ENCODE data around the gene TLR6. TPM values are rescaled to one million over a fixed set of nuclear protein-coding genes. Genes with fewer than 3 reads are reported as not detected.
A peak's percentile ranks its signal among the peaks of the same experiment; 100 is the strongest.

The TLR6 gene
- total and polyA plus RNA-seq, 10 of the 15 experiments (the other 5 are each of a cell fraction or from before 2014, with no cell fraction given), result 1.1 to 49.4 (median 12.5) TPM

- no peak for TF ChIP-seq POLR2AphosphoS2 (IDR thresholded peaks at IDR 0.05; ENCODE audit: low read depth, low read length)
- TF ChIP-seq TBL1XR1 (IDR thresholded peaks at IDR 0.05; ENCODE audit: low read depth, low read length), result no peak
- no peak for TF ChIP-seq SREBF1 (IDR thresholded peaks at IDR 0.05; ENCODE audit: low read length)
- TF ChIP-seq POU2F2 (IDR thresholded peaks at IDR 0.05; ENCODE audit: borderline replicate concordance, low read depth, low read length), result no peak
- TF ChIP-seq SPI1 (IDR thresholded peaks at IDR 0.05; ENCODE audit: borderline replicate concordance, insufficient read depth, low read depth, low read length), result no peak
- TF ChIP-seq WRNIP1 (IDR thresholded peaks at IDR 0.05; ENCODE audit: borderline replicate concordance, low read depth, low read length), result no peak
- TF ChIP-seq SUPT20H (IDR thresholded peaks at IDR 0.05; ENCODE audit: borderline replicate concordance, control insufficient read depth, low read depth, low read length), result no peak
- peak; percentile 67; the same call in 1 of the 2 replicates for TF ChIP-seq EED (IDR thresholded peaks at IDR 0.05; ENCODE audit: low read depth)
- TF ChIP-seq BMI1 (IDR thresholded peaks at IDR 0.05; ENCODE audit: borderline replicate concordance), result no peak
- TF ChIP-seq ZBTB33 (IDR thresholded peaks at IDR 0.05), result no peak
- no peak for TF ChIP-seq EZH2 (IDR thresholded peaks at IDR 0.05; ENCODE audit: borderline replicate concordance, control insufficient read depth, low read depth, low read length)
- no peak; the same call in 1 of the 2 replicates for TF ChIP-seq ATF7 (IDR thresholded peaks at IDR 0.05; ENCODE audit: low read depth)
- no peak for TF ChIP-seq PKNOX1 (IDR thresholded peaks at IDR 0.05)
- TF ChIP-seq EP300 (IDR thresholded peaks at IDR 0.05; ENCODE audit: borderline replicate concordance in 1 of 2, control insufficient read depth in 1 of 2, low read depth in 2 of 2, low read length in 2 of 2), result peak; percentile 64 to 84; a peak in 2 of 4 replicates
- 0 out of 2 replicates have a peak, but pooled peaks have one; percentile 40 for TF ChIP-seq ZBED1 (IDR thresholded peaks at IDR 0.05; ENCODE audit: borderline replicate concordance)
- TF ChIP-seq IRF5 (IDR thresholded peaks at IDR 0.05; ENCODE audit: borderline replicate concordance), result no peak
- no peak for TF ChIP-seq NR2C1 (IDR thresholded peaks at IDR 0.05)
- TF ChIP-seq RBBP5 (conservative IDR thresholded peaks at IDR 0.05), result no peak
- no peak for TF ChIP-seq USF1 (IDR thresholded peaks at IDR 0.05; ENCODE audit: borderline replicate concordance, extremely low read length, insufficient read depth, low read depth, low read length)
- no peak for TF ChIP-seq RFX5 (IDR thresholded peaks at IDR 0.05; ENCODE audit: low read depth, low read length)
- no peak for TF ChIP-seq LARP7 (IDR thresholded peaks at IDR 0.05)
- no peak for TF ChIP-seq GATAD2B (conservative IDR thresholded peaks at IDR 0.05; ENCODE audit: low read depth)
- TF ChIP-seq ESRRA (IDR thresholded peaks at IDR 0.05; ENCODE audit: low read length), result no peak
- peak; percentile 69 for TF ChIP-seq MEF2B (IDR thresholded peaks at IDR 0.05; ENCODE audit: partially characterized antibody, poor library complexity, severe bottlenecking)
- no peak for TF ChIP-seq BRCA1 (IDR thresholded peaks at IDR 0.05; ENCODE audit: low read depth, low read length)
- TF ChIP-seq IKZF2 (IDR thresholded peaks at IDR 0.05), result peak; percentile 93 to 95
These were observed 37.0 kb downstream of the TLR6 start (continued) for GRCh38 chr4:38819569-38819968.
